Activated CD4-positive, alpha-beta T cell treated with anti-CD3 and anti-CD28 coated beads, Interleukin-10, Interleukin-2, amounts not matched to agents 100 ng/mL and 50 ng/mL, durations not matched to agents 16 hours and 8 hours (primary cell): ENCODE measurements around the gene KCNAB1.
"Not testable (repeated sequence)": the region's sequence is repeated elsewhere in the genome, so short reads cannot be mapped to it uniquely, and the experiment has no call there.

Source experiments
- DNase-seq: peaks from one replicate; pipeline ENCODE4 v3.0.0-alpha.2; 2020

KCNAB1 gene

GRCh38 chr3:156224046-156224445 is 103.7 kb downstream of the KCNAB1 start:
- DNase-seq, result not testable (repeated sequence)

GRCh38 chr3:156226676-156227420 is 106.5 kb downstream of the KCNAB1 start:
- no peak for DNase-seq

DNA sequence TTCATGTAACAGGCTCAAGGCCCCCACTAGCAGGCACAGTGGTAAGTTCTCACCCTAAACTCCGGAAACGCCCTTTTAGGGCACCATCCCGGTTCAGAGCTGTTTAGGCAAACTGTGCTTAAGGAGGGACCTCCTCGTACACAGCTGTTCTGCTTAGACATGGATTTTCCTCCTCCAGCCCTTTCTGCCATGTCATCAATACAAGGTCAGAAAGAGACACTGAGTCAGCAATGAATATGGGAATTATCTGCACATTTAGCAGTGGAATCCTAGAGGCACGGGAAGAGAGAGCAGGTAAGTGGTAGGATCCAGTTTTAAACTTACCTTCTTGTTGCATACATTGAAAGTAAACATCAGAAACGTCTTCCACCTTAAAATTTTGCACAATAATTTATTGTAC is 107.3 kb downstream of the KCNAB1 start:
- no peak for DNase-seq

DNA sequence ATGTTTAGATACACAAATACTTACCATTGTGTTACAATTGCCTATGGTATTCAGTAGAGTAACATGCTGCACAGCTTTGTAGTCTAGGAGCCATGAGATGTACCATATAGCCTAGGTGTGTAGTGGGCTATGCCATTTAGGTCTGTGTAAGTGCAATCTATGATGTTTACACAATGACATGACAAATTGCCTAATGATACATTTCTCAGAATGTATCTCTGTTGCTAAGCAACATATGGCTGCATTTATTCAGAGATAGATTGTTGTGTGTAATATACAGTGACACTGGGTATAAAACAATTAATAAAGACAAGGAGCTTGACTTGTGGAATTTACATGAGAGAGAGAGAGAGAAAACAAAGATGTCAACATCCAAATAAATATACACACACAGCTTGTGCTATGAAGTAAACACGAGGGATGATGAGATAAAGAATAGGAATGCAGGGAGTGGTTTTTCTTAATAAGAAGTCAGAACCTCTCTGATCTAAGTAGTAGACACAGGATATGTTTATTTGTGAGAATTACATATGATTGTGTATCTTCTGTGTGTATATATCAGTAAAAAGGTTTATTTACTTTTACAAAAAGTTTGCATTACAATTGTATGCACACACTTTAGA is 110.0 kb downstream of the KCNAB1 start:
- no peak for DNase-seq

DNA sequence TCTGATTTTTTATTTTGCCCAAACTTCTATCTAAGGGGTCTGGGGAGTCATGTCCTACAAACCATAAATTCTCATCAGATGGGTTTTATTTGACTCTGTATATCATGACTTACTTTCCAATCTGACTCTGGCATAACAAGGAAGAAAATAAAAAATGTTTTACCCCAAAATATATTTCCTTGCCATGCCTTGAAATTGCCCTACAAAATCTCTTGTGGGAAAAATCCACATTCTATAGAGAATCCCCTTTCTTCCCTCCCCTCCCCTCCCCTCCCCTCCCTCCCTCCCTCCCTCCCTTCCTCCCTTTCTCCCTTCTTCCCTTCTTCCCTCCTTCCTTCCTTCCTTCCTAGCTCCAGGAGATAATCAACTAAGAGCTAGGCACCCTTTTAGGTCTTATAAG is 110.8 kb downstream of the KCNAB1 start:
- DNase-seq, result not testable (repeated sequence)

DNA sequence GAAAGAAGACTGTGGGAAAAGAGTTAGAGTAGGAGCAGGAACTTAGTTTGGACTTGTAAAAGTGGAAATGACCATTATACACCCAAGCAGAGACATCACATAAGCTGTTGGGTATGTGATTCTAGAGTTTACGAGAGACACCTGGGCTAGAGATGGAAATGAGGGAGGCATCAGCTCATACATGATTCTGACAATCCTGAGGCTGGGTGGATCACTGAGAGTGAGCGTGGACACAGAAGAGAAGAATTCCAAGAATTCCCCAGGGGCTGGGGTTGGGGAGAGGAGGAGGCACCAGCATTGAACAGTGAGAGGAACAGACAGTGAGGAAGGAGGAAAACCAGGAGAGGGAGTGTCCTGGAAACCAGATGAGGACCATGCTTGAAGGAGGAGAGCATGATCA is 113.5 kb downstream of the KCNAB1 start:
- DNase-seq, result no peak

GRCh38 chr3:156236556-156237260 is 116.3 kb downstream of the KCNAB1 start:
- DNase-seq, result no peak

- DNase-seq, result no peak
These were observed 120.3 kb downstream of the KCNAB1 start for GRCh38 chr3:156240642-156241041.

- no peak for DNase-seq
These were observed 126.8 kb downstream of the KCNAB1 start for GRCh38 chr3:156246961-156247725.

GRCh38 chr3:156250550-156250949 is 130.2 kb downstream of the KCNAB1 start:
- DNase-seq, result no peak

DNA sequence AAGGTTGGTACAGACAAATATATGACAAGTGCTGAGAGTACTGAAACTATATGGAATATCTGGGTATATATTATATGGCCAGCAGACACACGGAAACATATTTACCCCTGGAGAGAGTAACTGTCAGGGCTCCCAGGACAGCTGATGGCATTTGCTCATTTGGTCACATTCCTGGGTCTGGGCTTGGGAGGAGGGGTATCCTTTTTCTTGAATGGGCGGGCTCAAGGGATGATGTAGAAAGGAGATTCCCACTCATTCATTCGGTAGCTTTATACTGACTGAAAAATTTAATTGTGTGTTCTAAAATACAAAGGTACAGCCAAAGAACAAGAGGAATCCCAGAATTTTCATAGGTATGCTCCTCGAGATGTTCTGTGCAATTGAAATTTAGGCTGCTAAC is 131.0 kb downstream of the KCNAB1 start:
- no peak for DNase-seq

- no peak for DNase-seq
These were observed 132.3 kb downstream of the KCNAB1 start for GRCh38 chr3:156252656-156253055.

DNA sequence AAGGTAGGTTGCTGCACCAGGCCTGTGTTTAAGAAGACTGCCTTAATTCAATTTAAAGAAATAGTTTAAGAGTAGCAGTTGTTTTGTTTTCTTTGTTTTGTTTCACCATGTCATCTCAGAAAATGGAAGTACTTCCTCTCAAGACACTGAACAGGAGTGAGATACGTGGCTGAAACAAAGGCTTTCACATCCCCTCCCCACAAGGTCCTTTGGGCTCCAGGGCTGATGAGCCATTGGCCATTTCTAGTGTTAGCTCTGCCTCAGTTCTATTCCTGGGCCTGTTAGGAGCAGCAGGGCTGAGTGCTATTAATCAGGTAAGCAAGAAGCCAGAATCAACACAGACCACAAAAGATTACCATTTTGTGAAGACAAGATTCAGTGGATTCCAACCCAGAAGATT is 132.8 kb downstream of the KCNAB1 start:
- no peak for DNase-seq

DNA sequence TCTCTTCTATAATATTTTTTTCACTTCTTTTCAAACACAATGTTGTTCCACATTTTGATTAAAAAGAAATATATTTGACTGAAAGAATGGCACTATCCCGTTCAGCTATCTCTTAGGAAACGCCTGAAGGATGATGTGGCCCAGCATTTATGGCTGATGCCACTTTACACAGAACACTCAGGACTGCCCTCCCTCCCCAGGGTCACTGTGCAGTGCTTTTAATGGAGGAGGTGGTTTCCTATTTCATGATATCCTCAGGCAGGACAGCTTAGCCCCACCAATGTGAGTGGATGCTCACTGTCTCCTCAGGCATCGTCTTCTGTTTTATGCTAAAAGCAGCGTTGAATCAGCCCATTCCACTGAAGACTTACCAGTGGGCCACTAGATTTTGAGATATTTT is 135.9 kb downstream of the KCNAB1 start:
- no peak for DNase-seq

- no peak for DNase-seq
These were observed 136.6 kb downstream of the KCNAB1 start for GRCh38 chr3:156256945-156257344.

GRCh38 chr3:156258301-156258700 is 137.9 kb downstream of the KCNAB1 start:
- no peak for DNase-seq

- DNase-seq, result no peak
These were observed 139.5 kb downstream of the KCNAB1 start for GRCh38 chr3:156259896-156260295.

- no peak for DNase-seq
These were observed 140.0 kb downstream of the KCNAB1 start for GRCh38 chr3:156260331-156260730.

DNA sequence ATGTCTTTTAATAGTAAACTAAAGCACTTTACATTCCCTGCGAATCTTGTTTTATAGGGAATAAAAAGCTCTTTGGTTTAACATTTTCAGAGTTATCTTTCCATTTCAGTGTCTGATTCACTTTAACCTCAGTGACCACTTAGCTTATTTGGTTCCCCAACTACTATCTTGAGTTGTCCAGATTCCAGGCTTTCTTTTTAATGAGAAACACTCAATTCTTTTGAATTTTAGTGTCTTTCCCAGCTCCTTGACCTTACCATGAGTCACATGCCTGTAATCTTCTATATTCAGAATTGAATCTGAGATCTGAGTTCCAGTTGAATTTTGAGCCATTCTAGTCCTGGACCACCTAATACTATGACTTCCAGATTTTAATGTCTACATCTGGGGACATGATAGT is 144.4 kb downstream of the KCNAB1 start:
- no peak for DNase-seq

- no peak for DNase-seq
These were observed 151.1 kb downstream of the KCNAB1 start for GRCh38 chr3:156271508-156271907.

- no peak for DNase-seq
These were observed 151.8 kb downstream of the KCNAB1 start for GRCh38 chr3:156271995-156272719.

- DNase-seq, result no peak
These were observed 152.8 kb downstream of the KCNAB1 start for GRCh38 chr3:156273111-156273694.
